Vagina (tissue), 2 donors: ENCODE results near the gene PTPN1. TPM values are rescaled to one million over a fixed set of nuclear protein-coding genes. Genes with fewer than 3 reads are reported as not detected.
"Not testable (repeated sequence)": the region's sequence is repeated elsewhere in the genome, so short reads cannot be mapped to it uniquely, and the experiment has no call there.

Experiments used
- DNase-seq, 2 donors: peaks; one replicate each; pipeline ENCODE4 v3.0.0-alpha.2; 2017; ENCODE audit errors: extremely low spot score in 2 of 2
- H3K27ac ChIP-seq: fragments of 200-600 bp; sonication (generic); one replicate; pipeline ENCODE4 v1.5.1; 2019
- H3K27me3 ChIP-seq: fragments of 200-600 bp; sonication (generic); one replicate; pipeline ENCODE4 v1.5.1; 2019
- H3K36me3 ChIP-seq, 2 donors: fragments of 200-600 bp; sonication (generic); one replicate each; pipeline ENCODE4 v1.5.1; 2017 to 2019
- H3K4me1 ChIP-seq: fragments of 200-600 bp; sonication (generic); one replicate; pipeline ENCODE4 v1.5.1; 2019
- H3K4me3 ChIP-seq, 2 donors: fragments of 200-600 bp; sonication (generic); 1 replicate in 1 of 2; 2 replicates in 1 of 2; pipeline ENCODE4 v1.5.1; 2016 to 2019
- H3K9me3 ChIP-seq: fragments of 200-600 bp; sonication (generic); one replicate; pipeline ENCODE4 v1.5.1; 2019
- CTCF ChIP-seq, 3 experiments: fragments of 450-650 bp in 2 of 3; fragments of 200-600 bp in 1 of 3; sonication (generic) in 1 of 3; IDR thresholded peaks; one replicate each; pipeline ENCODE4 v1.5.1; 2017 to 2019; ENCODE audit warnings: antibody characterized with exemption in 3 of 3, mild to moderate bottlenecking in 2 of 3, moderate library complexity in 2 of 3
- POLR2A ChIP-seq, 2 donors: fragments of 450-650 bp; IDR thresholded peaks; one replicate each; pipeline ENCODE4 v1.6.1; 2017; ENCODE audit warnings: antibody characterized with exemption in 2 of 2, mild to moderate bottlenecking in 2 of 2, moderate library complexity in 2 of 2
- POLR2AphosphoS5 ChIP-seq, 2 donors: sonication (generic); formaldehyde crosslinking; IDR thresholded peaks; one replicate each; pipeline ENCODE4 v1.9.0; 2017; ENCODE audit warnings: antibody characterized with exemption in 2 of 2, mild to moderate bottlenecking in 2 of 2, low read depth in 1 of 2; ENCODE audit not compliant: insufficient read depth in 1 of 2
- intact Hi-C: fragments of 100-400 bp; cut with DNase I; formaldehyde crosslinking; loops from one replicate; pipeline ENCODE4 v1.15.1; 2023
- total RNA-seq: library from RNA; depleted of rRNA; stranded (reverse); fragments of >200 nt; gene quantifications from one replicate; pipeline ENCODE4 v1.2.3, GENCODE V29; 2016

The PTPN1 gene
- total RNA-seq, 1 donor from 2014 or later = 25.3 TPM

- intact Hi-C loops = no loop called here
- DNase-seq = no peak
- Histone ChIP-seq H3K27ac (no peak overlapping the region), H3K36me3 (no peaks in the 10 kb centered on the region), H3K4me1 (peaks cover 7% of the 10 kb centered on the region), H3K9me3 (no peaks in the 10 kb centered on the region), H3K27me3 (no peaks in the 10 kb centered on the region), H3K4me3 (no peak overlapping the region)
- TF ChIP-seq POLR2A (IDR thresholded peaks at IDR 0.05) (no peak), POLR2AphosphoS5 (IDR thresholded peaks at IDR 0.05; ENCODE audit: insufficient read depth in 1 of 2, low read depth in 1 of 2) (no peak), CTCF (IDR thresholded peaks at IDR 0.05) (no peak)
These were observed 87.3 kb downstream of the PTPN1 start for GRCh38 chr20:50597406-50597969.

- TF ChIP-seq POLR2A (IDR thresholded peaks at IDR 0.05) = no peak
- TF ChIP-seq POLR2AphosphoS5 (IDR thresholded peaks at IDR 0.05; ENCODE audit: insufficient read depth in 1 of 2, low read depth in 1 of 2) = no peak
- no peak for TF ChIP-seq CTCF (IDR thresholded peaks at IDR 0.05)
- intact Hi-C loops = no loop called here
- Histone ChIP-seq H3K4me3 (no peak overlapping the region), H3K36me3 (no peaks in the 10 kb centered on the region), H3K27me3 (no peaks in the 10 kb centered on the region), H3K27ac (no peak overlapping the region), H3K9me3 (no peaks in the 10 kb centered on the region), H3K4me1 (peaks cover 2% of the 10 kb centered on the region)
- no peak for DNase-seq
These were observed 87.9 kb downstream of the PTPN1 start for GRCh38 chr20:50598074-50598473.

- intact Hi-C loops, H3K4me3 ChIP-seq, H3K27ac ChIP-seq, H3K9me3 ChIP-seq, H3K36me3 ChIP-seq, H3K4me1 ChIP-seq, H3K27me3 ChIP-seq, DNase-seq: not testable (repeated sequence)
These were observed 88.6 kb downstream of the PTPN1 start for GRCh38 chr20:50598768-50599167.

GRCh38 chr20:50600281-50600895 lies 90.2 kb downstream of the PTPN1 start:
- intact Hi-C loops = no loop called here
- no peaks in the 10 kb centered on the region for H3K27me3 ChIP-seq
- H3K27ac ChIP-seq = no peak overlapping the region
- no peaks in the 10 kb centered on the region for H3K9me3 ChIP-seq
- no peaks in the 10 kb centered on the region for H3K36me3 ChIP-seq
- no peaks in the 10 kb centered on the region for H3K4me1 ChIP-seq
- no peak overlapping the region for H3K4me3 ChIP-seq
- no peak for DNase-seq
- TF ChIP-seq POLR2A (IDR thresholded peaks at IDR 0.05) (no peak), CTCF (IDR thresholded peaks at IDR 0.05) (no peak), POLR2AphosphoS5 (IDR thresholded peaks at IDR 0.05; ENCODE audit: insufficient read depth in 1 of 2, low read depth in 1 of 2) (no peak)

- no peaks in the 10 kb centered on the region for H3K9me3 ChIP-seq
- DNase-seq = no peak
- no peak for TF ChIP-seq POLR2A (IDR thresholded peaks at IDR 0.05)
- no peak for TF ChIP-seq POLR2AphosphoS5 (IDR thresholded peaks at IDR 0.05; ENCODE audit: insufficient read depth in 1 of 2, low read depth in 1 of 2)
- TF ChIP-seq CTCF (IDR thresholded peaks at IDR 0.05) = no peak
- intact Hi-C loops = no loop called here
- no peaks in the 10 kb centered on the region for H3K4me1 ChIP-seq
- H3K36me3 ChIP-seq = no peaks in the 10 kb centered on the region
- H3K27ac ChIP-seq = no peak overlapping the region
- no peaks in the 10 kb centered on the region for H3K27me3 ChIP-seq
- no peak overlapping the region for H3K4me3 ChIP-seq
These were observed 91.6 kb downstream of the PTPN1 start for GRCh38 chr20:50601511-50602431.
